NT2/D1 (cell line): ENCODE results near the gene AGRN.

Source experiments
- DNase-seq: peaks from one replicate; pipeline ENCODE4 v3.0.0-alpha.2; 2011; ENCODE audit warnings: low read depth, low spot score
- H3K27me3 ChIP-seq: 2 replicates; pipeline ENCODE4 v1.6.0; 2011; ENCODE audit warnings: mild to moderate bottlenecking; ENCODE audit not compliant: insufficient read length, insufficient read depth
- H3K36me3 ChIP-seq: 2 replicates; pipeline ENCODE4 v1.6.1; 2011; ENCODE audit warnings: mild to moderate bottlenecking, low read length, mixed read lengths; ENCODE audit not compliant: insufficient read depth, insufficient read length
- H3K4me1 ChIP-seq: 2 replicates; pipeline ENCODE4 v1.5.1; 2011; ENCODE audit not compliant: insufficient read depth, insufficient read length
- H3K4me3 ChIP-seq: 2 replicates; pipeline ENCODE4 v1.5.1; 2011; ENCODE audit warnings: low read depth; ENCODE audit not compliant: insufficient read length
- H3K9ac ChIP-seq: 2 replicates; pipeline ENCODE4 v1.6.0; 2011; ENCODE audit warnings: low read depth; ENCODE audit not compliant: insufficient read length
- H3K9me3 ChIP-seq: 2 replicates; pipeline ENCODE4 v1.5.1; 2011; ENCODE audit warnings: mild to moderate bottlenecking, low read length; ENCODE audit not compliant: insufficient read depth
- SUZ12 ChIP-seq: IDR thresholded peaks from 2 replicates; pipeline ENCODE4 v1.6.1; 2011; ENCODE audit not compliant: insufficient read length, insufficient read depth; ENCODE audit errors: extremely low read depth
- YY1 ChIP-seq: IDR thresholded peaks from 2 replicates; pipeline ENCODE4 v1.6.1; 2011; ENCODE audit not compliant: insufficient read length, insufficient read depth
- ZNF274 ChIP-seq: IDR thresholded peaks from 2 replicates; pipeline ENCODE4 v1.6.1; 2011; ENCODE audit warnings: mild to moderate bottlenecking, low read depth, low read length

The AGRN gene

DNA sequence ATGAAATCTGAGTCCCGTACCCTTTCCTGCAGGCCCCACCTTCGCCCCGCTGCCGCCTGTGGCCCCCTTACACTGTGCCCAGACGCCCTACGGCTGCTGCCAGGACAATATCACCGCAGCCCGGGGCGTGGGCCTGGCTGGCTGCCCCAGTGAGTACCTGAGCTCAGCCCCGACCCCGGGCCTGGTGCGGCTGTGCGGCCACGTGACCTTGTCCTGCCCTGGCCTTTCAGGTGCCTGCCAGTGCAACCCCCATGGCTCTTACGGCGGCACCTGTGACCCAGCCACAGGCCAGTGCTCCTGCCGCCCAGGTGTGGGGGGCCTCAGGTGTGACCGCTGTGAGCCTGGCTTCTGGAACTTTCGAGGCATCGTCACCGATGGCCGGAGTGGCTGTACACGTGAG lies 25.2 kb downstream of the AGRN start:
- no peaks in the 10 kb centered on the region for H3K9me3 ChIP-seq
- H3K9ac ChIP-seq = no peak overlapping the region
- no peaks in the 10 kb centered on the region for H3K27me3 ChIP-seq
- peaks cover 74% of the 10 kb centered on the region for H3K36me3 ChIP-seq
- DNase-seq = no peak
- H3K4me1 ChIP-seq = peaks cover 1% of the 10 kb centered on the region
- no peak for TF ChIP-seq ZNF274
- TF ChIP-seq YY1 = no peak
- TF ChIP-seq SUZ12 = no peak
- no peak overlapping the region for H3K4me3 ChIP-seq

DNA sequence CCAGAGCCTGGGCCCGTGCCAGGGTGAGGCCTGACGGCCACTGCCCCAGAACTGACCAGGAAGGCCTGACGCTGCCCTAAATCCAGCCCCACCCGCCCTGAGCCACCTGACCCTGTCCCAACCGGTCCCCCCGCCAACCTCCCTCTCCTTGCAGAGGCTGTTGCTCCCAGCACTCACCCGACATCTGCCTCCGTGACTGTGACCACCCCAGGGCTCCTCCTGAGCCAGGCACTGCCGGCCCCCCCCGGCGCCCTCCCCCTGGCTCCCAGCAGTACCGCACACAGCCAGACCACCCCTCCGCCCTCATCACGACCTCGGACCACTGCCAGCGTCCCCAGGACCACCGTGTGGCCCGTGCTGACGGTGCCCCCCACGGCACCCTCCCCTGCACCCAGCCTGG lies 26.3 kb downstream of the AGRN start:
- no peak for DNase-seq
- no peaks in the 10 kb centered on the region for H3K4me1 ChIP-seq
- no peak overlapping the region for H3K9ac ChIP-seq
- TF ChIP-seq ZNF274 (no peak), YY1 (no peak), SUZ12 (no peak)
- no peaks in the 10 kb centered on the region for H3K27me3 ChIP-seq
- H3K4me3 ChIP-seq = no peak overlapping the region
- peaks cover 81% of the 10 kb centered on the region for H3K36me3 ChIP-seq
- no peaks in the 10 kb centered on the region for H3K9me3 ChIP-seq

DNA sequence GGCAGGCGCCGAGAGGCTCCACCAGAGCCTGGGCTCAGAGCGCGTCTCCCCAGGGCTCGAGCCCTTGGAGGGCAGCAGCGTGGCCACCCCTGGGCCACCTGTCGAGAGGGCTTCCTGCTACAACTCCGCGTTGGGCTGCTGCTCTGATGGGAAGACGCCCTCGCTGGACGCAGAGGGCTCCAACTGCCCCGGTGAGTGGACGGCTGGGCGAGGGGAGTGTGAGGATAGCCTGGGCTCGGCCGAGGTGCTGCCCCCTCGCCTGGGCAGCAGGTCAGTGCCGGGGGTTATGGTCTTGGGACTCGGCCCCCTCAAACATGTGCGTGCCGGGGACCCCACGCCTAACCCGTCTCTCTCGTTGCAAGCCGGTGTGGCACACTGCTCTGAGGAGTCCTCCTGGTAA lies 26.8 kb downstream of the AGRN start:
- H3K9me3 ChIP-seq = no peaks in the 10 kb centered on the region
- H3K27me3 ChIP-seq = no peaks in the 10 kb centered on the region
- TF ChIP-seq SUZ12 = no peak
- no peak for TF ChIP-seq ZNF274
- TF ChIP-seq YY1 = no peak
- H3K36me3 ChIP-seq = peaks cover 83% of the 10 kb centered on the region
- H3K9ac ChIP-seq = no peak overlapping the region
- DNase-seq = no peak
- H3K4me1 ChIP-seq = no peaks in the 10 kb centered on the region
- no peak overlapping the region for H3K4me3 ChIP-seq

GRCh38 chr1:1047407-1047806 lies 27.5 kb downstream of the AGRN start:
- H3K27me3 ChIP-seq = no peaks in the 10 kb centered on the region
- H3K4me1 ChIP-seq = no peaks in the 10 kb centered on the region
- H3K9ac ChIP-seq = no peak overlapping the region
- no peak overlapping the region for H3K4me3 ChIP-seq
- TF ChIP-seq ZNF274 (no peak), SUZ12 (no peak), YY1 (no peak)
- peaks cover 83% of the 10 kb centered on the region for H3K36me3 ChIP-seq
- DNase-seq = no peak
- H3K9me3 ChIP-seq = no peaks in the 10 kb centered on the region

DNA sequence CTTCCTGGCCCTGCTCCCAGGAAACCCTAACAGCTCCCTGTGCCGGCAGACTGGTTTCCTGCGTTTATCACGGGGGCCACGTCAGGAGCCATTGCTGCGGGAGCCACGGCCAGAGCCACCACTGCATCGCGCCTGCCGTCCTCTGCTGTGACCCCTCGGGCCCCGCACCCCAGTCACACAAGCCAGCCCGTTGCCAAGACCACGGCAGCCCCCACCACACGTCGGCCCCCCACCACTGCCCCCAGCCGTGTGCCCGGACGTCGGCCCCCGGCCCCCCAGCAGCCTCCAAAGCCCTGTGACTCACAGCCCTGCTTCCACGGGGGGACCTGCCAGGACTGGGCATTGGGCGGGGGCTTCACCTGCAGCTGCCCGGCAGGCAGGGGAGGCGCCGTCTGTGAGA lies 28.0 kb downstream of the AGRN start:
- no peak overlapping the region for H3K9ac ChIP-seq
- TF ChIP-seq SUZ12 (no peak), YY1 (no peak), ZNF274 (no peak)
- no peak overlapping the region for H3K4me3 ChIP-seq
- H3K4me1 ChIP-seq = no peaks in the 10 kb centered on the region
- no peaks in the 10 kb centered on the region for H3K9me3 ChIP-seq
- no peak for DNase-seq
- H3K27me3 ChIP-seq = no peaks in the 10 kb centered on the region
- H3K36me3 ChIP-seq = peaks cover 83% of the 10 kb centered on the region

DNA sequence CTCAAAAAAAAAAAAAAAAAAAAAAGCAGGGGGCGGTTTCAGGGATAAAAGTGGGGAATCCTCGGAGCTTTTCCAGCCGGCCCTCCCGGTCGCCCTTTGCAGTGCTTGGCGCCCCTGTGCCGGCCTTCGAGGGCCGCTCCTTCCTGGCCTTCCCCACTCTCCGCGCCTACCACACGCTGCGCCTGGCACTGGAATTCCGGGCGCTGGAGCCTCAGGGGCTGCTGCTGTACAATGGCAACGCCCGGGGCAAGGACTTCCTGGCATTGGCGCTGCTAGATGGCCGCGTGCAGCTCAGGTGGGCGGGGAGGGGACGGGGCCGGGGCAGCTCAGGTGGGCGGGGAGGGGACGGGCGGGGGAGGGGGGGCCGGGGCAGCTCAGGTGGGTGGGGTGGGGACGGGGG lies 28.8 kb downstream of the AGRN start:
- H3K4me3 ChIP-seq = no peak overlapping the region
- no peaks in the 10 kb centered on the region for H3K4me1 ChIP-seq
- no peaks in the 10 kb centered on the region for H3K27me3 ChIP-seq
- DNase-seq = no peak
- H3K9ac ChIP-seq = no peak overlapping the region
- no peaks in the 10 kb centered on the region for H3K9me3 ChIP-seq
- TF ChIP-seq YY1 (no peak), SUZ12 (no peak), ZNF274 (no peak)
- peaks cover 83% of the 10 kb centered on the region for H3K36me3 ChIP-seq

DNA sequence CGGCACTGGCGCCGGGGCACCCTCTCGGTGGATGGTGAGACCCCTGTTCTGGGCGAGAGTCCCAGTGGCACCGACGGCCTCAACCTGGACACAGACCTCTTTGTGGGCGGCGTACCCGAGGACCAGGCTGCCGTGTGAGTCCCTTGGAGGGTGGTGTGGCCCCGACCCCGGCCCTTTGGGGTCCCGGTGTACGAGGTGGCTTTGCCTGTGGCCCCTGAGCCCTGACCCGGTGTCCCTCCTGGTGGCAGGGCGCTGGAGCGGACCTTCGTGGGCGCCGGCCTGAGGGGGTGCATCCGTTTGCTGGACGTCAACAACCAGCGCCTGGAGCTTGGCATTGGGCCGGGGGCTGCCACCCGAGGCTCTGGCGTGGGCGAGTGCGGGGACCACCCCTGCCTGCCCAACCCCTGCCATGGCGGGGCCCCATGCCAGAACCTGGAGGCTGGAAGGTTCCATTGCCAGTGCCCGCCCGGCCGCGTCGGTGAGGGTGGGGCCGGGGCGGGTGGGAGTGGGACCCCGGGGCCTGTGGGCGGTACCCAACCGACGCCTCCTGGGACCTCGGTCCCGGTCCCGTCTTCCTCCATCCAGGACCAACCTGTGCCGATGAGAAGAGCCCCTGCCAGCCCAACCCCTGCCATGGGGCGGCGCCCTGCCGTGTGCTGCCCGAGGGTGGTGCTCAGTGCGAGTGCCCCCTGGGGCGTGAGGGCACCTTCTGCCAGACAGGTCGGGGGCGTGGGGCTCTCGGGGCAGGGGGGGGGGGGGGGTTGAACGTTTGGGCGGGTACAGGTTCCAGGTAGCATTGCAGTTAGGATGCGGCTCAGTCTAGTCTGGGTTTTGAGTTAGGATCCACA lies 29.6 kb downstream of the AGRN start:
- DNase-seq = no peak
- no peaks in the 10 kb centered on the region for H3K4me1 ChIP-seq
- no peak for TF ChIP-seq SUZ12
- no peak for TF ChIP-seq YY1
- no peak for TF ChIP-seq ZNF274
- H3K9me3 ChIP-seq = no peaks in the 10 kb centered on the region
- no peak overlapping the region for H3K4me3 ChIP-seq
- no peak overlapping the region for H3K9ac ChIP-seq
- H3K27me3 ChIP-seq = no peaks in the 10 kb centered on the region
- peaks cover 83% of the 10 kb centered on the region for H3K36me3 ChIP-seq
